Central memory CD4-positive, alpha-beta T cell (primary cell): ENCODE results near the gene NHEJ1.
A peak's percentile ranks its signal among the peaks of the same experiment; 100 is the strongest.

Experiments used
- DNase-seq: peaks from one replicate; pipeline ENCODE4 v3.0.0; 2022

The NHEJ1 gene

DNA sequence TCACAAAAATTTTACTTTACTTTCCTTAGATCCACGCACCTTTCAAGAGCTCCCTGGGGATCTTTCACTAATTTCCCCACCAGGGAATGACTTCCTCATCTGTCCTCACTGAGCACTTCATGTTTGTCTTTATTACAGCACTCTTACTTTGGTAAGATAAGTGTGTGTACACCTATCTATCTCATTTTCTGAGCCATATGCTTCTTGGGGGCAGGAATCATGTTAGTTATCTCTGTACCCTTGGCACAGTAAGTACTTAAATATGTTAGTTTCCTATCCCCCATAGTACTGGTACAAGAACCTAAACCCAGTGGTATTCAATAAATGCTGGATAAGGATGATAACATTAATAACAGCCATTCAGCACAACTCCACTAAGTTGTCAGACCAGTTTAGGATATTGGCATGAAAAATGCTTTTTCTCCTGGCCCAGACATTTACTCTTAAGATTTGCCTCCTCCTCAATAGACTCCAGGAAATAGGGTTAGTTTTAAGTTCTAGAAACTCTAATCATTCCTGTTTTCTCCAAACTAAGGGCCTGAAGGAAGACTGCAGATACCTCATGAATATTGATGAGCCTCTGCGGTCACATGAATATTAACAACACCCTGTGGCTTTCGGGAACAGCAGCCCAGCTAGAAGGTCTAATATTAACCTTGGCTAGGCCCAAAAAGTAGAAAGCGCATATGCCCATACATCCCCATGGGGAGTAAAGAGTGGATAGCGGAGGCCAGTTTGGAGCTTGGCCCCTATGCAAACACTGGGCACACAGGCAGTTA lies 38.2 kb downstream of the NHEJ1 start:
- DNase-seq: no peak

DNA sequence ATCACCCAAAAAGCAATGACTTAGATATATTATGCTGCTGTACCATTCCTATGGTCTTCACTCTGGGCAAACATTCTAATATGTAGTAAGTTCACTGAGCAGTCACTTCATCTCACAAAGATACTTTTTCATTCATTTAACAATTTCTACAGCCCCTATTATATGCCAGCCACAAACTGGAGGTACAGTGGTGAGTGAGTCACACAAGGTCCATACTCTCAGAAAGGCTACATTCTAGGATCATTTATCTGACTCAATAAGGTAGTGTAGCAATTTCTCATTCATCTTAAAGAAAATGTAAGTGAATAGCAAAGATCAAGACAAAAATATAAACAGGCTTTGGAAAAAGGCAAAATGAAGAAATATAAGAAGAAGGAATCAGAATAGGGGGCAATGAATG lies 40.5 kb downstream of the NHEJ1 start:
- no peak for DNase-seq

GRCh38 chr2:219119422-219120043 lies 41.1 kb downstream of the NHEJ1 start:
- peak; percentile 28 for DNase-seq

GRCh38 chr2:219118504-219118903 lies 42.1 kb downstream of the NHEJ1 start:
- DNase-seq: no peak

DNA sequence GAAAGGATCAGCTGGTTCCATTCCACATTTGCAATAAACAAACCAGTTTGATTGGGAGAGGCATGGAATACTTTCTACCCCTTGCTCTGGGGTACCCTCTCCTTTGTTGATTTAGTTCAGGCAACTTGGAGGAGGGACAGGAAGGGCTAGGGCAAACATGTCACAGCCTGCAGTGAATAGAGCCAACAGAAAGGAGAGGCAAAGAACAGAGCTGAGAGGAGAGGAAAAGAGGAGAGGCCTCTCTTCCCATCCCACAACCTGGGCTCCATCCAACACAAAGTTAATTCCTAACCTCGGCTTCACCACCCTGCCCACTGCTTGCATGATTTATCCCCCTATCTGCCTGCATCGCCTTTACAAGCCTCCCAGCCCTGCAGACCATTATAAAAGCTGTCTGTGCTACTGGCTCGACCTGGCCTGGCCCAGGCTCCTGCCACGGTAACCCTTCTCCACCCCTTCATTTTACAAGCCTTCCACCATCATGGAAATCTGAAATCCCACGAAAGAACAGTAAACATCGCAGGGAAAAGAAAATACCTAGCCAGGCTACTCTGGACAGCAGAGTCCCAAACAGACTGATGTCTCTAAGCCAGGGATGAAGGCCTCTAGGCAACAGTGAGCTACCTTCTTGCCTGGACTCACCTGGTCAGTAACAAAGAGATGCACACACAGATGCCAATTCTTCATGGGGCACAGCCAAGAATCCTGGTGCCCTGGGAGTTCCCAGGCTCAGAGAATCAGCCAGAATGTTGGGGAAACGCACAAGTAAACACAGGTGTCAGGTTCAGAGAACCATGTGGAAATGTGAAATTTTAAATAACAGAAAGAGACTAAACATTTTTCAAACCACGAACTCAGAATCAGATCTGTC lies 43.6 kb downstream of the NHEJ1 start:
- DNase-seq: no peak

DNA sequence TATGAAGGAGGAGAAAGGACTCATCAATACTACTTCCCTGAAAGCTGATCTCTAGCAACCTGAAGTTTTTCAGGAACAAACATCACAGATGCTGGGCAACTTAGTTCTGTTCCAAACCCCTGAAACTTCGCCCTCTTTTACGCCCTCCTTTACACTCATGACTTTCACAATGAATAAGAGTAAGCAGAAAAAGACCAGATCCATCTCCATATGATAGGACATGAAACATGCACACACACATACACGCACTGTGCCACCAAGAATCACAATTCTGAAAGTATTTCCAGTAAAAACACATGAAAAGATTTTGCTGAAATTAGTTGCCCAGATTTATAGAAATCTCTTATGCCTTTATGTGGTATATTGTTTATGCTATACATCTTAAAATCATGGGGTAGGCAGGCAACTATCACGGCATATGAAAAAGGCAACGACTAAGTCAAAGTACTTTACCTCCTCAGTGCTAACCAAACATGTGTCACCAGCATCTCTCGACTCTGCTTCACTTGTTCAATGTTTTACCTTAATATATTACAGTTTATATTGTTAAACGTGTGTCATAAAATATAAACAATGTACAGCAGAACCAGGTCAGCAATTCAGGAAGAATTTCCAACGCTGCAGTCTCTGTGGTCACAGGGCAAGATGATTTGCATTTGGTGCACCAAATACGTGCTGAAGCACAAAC lies 47.8 kb downstream of the NHEJ1 start:
- no peak for DNase-seq

DNA sequence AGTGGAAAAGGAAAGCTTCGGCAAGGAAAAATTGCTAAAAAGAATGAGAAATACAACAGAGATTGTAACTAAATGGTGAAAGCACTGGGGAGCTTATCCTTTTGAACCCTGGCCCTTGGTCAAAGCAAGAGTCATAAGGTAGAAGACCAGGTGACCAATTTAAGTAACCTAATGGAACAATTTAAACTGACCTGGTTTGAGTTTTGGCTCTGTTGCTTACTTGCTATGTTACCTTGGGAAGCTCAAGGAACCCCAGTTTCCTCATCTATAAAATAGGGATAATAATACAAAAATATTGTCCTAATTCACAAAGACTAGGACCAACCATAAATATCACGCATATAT lies 48.6 kb downstream of the NHEJ1 start:
- no peak for DNase-seq

GRCh38 chr2:219111375-219112061 lies 49.1 kb downstream of the NHEJ1 start:
- DNase-seq: no peak

DNA sequence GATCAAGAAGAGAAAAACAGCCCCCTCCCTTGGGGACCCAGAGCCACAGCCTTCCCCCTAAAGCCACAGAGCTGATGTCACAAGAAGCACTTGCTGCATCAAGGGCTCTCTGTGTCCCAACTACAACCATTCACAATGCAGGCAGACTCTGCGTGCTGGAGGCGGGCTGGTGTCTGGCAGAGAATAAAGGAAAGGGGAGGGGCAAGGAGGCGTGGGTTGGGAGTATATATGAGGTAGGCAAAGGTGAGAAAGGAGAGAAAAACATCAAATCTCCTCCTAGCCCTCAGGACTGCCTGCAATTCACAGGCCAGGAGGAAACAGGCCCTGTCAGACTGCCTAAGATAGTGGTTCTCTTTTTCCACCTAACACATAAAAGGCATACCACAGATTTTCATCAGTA lies 51.1 kb downstream of the NHEJ1 start:
- DNase-seq: peak; percentile 16

DNA sequence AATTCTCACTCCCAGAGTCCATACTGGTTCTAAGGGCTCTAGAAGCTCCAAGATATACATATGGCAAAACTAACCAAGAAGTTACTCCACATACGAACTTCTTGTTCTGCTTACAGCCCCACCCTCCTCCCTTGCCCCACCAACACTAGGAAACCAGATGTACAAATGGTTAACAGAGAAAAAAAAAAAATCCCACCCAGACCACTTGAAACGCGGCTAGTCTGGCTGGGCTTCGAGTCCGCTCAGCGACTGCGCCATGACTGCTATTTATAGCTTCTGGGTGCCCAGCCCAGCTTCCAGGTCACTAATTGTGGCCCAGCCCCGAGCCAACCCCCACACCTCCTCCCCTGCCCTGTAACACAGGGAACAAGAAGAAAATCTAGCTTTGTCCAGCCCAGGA lies 52.9 kb downstream of the NHEJ1 start:
- DNase-seq: no peak

DNA sequence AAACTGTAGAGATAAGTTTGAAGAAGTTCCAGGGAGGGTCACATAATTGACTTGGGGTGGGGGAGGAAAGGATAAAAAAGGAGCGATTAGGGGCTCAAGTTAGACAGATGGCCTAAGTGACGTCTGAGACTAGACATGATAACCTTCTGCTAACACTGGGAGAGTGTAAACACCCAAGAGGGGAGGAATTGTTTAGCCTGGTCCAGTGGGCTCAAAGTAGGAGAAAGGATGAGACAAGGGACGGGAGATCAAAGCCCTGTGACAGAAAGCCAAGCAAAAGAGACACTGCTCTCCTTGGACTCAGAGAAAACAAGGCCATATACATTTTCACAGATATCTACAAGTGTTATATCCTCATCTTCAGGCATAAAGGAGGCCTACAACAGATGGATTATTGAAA lies 54.4 kb downstream of the NHEJ1 start:
- no peak for DNase-seq

DNA sequence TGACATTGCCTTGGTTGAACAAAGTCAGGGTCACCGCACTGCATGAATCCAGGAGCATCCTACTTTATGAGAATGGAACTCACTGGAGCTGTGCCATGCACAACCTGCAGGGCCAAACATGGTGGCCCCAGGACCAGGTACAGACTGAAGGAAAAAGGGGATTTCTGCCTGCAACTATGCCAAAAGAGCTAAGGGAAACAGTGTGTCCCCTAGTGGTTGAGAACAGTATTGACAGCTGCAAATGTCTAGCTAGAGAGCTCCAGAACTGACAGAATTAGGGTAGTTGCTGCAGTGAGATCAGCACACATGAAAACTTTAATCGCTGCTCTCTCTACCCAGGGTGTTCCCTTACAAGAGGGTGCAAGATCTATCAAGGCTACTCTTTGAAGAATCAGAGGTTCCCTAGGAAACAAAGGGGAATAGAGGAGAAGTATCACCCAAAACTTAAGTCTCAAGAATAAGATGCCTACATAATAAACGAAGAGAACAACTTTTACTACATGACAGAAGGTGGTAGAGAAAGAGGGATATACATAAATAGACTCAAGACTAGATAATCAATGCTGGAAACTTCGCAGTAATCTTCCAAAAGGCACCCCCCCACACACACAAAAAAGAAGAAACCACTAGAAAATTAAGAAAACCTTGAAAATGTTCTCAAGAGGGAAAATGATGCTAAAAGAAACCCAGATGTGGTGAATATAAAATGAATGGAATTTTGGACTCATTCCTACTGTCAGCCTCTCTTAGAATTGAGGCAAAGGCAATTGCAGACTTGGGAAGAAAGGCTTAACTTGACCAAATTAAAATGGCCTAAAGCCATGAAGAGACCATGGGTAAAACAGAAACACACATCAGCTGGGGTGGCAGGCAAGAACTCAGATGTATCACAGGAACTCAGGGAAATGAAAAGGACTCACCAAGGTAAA lies 56.2 kb downstream of the NHEJ1 start:
- DNase-seq: peak; percentile 1

GRCh38 chr2:219099329-219099728 lies 61.3 kb downstream of the NHEJ1 start:
- no peak for DNase-seq

DNA sequence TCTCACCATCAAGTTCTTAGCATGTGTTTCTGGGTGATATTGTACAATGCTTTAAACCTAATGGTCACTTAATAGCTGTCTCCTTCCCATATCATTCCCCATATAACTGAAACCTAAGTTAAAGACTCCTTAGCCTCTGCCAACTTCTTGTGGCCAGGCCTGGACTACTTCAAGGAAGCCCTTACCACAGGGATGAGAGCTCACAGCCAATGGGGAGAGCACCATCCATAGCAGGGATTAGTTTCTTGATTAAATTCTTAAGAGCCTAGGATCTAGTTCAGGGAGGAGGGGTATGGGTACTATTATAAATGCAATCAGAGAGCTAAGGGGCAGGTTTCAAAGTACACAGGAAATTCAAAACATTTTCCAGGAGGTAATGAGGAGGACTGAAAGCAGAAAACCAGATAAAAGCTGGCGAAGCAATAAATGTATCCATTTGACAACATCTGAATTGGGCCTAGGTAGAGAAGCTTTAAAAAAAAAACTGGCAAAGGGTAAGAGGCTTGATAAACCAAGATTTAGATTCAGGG lies 65.1 kb downstream of the NHEJ1 start:
- DNase-seq: no peak

GRCh38 chr2:219094171-219094570 lies 66.4 kb downstream of the NHEJ1 start:
- DNase-seq: no peak

GRCh38 chr2:219090436-219091299 lies 69.9 kb downstream of the NHEJ1 start:
- no peak for DNase-seq

GRCh38 chr2:219089330-219089729 lies 71.3 kb downstream of the NHEJ1 start:
- no peak for DNase-seq

DNA sequence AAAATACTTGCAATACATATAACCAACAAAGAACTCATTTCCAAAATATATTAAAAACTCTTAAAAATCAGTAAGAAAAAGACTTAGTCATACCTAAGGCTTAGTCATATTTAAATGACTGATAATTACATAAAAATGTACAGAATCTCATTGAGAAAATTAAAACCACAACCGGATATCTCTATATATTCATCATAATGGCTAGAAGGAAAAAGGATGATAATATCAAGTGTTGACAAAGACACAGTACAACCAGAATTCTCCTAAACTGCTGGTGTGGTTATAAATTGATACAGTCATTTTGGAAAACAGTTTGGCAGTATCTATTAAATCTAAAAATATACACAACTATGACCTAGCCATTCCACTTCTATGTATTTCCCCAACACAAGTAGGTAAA lies 72.8 kb downstream of the NHEJ1 start:
- no peak for DNase-seq

- DNase-seq: no peak
Observed at GRCh38 chr2:219087361-219087760, 73.3 kb downstream of the NHEJ1 start.

DNA sequence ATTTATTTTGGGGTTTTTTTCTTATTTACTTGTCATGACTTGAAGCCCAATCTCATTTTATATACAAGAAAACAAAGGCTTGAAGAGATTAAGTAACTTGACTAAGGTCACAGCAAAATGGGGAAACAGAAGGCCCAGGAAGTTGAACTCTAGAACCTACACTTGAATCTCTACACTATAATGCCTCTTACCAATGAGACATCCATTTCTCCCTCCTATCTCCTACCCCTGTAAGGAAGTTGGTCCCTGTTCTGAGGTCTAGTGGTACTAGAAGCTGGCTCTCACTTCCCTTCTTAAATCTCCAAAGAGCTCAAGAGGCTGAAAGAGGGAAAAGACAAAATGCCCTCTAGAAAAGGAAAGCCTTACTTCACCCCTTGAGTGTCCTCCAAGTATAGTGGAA lies 74.4 kb downstream of the NHEJ1 start:
- DNase-seq: no peak
